Measurements from ENCODE around the gene GBX2. TPM values are rescaled to one million over a fixed set of nuclear protein-coding genes. Genes with fewer than 3 reads are reported as not detected.

GBX2 gene
- total RNA-seq, 4 donors from 2014 or later: not detected

- Histone ChIP-seq H3K4me3 (no peak overlapping the region), H3K4me1 (peaks cover 0 to 4% of the 10 kb centered on the region in 2 donors), H3K27ac (no peak overlapping the region), H3K27me3 (peaks cover 39 to 95% of the 10 kb centered on the region in 2 donors), H3K9me3 (no peaks in the 10 kb centered on the region), H3K36me3 (no peaks in the 10 kb centered on the region)
- DNase-seq: no peak
- TF ChIP-seq POLR2A (IDR thresholded peaks at IDR 0.05): no peak
- no peak for TF ChIP-seq CTCF (IDR thresholded peaks at IDR 0.05)
- intact Hi-C loops (cut with DNase I; ENCODE audit: low total_unique reads): loop anchor here (10.0 kb wide), 1 partner anchor 401 kb away; no protein-coding TSS in a partner anchor
Observed at GRCh38 chr2:236175548-236176150, 7.5 kb upstream of the GBX2 start.

GRCh38 chr2:236173729-236174607 lies 5.8 kb upstream of the GBX2 start:
- H3K27ac ChIP-seq: no peak overlapping the region
- intact Hi-C loops (cut with DNase I; ENCODE audit: low total_unique reads): loop anchor here (10.0 kb wide), 1 partner anchor 399 kb away; no protein-coding TSS in a partner anchor
- no peaks in the 10 kb centered on the region for H3K36me3 ChIP-seq
- H3K4me3 ChIP-seq: no peak overlapping the region
- no peaks in the 10 kb centered on the region for H3K9me3 ChIP-seq
- peaks cover 0 to 4% of the 10 kb centered on the region in 2 donors for H3K4me1 ChIP-seq
- DNase-seq: no peak
- peaks cover 35 to 95% of the 10 kb centered on the region in 2 donors for H3K27me3 ChIP-seq
- TF ChIP-seq CTCF (IDR thresholded peaks at IDR 0.05) (no peak), POLR2A (IDR thresholded peaks at IDR 0.05) (no peak)

GRCh38 chr2:236173036-236173728 lies 5.0 kb upstream of the GBX2 start:
- Histone ChIP-seq H3K4me1 (peaks cover 0 to 5% of the 10 kb centered on the region in 2 donors), H3K27me3 (peaks cover 36 to 93% of the 10 kb centered on the region in 2 donors), H3K9me3 (no peaks in the 10 kb centered on the region), H3K36me3 (no peaks in the 10 kb centered on the region), H3K27ac (no peak overlapping the region), H3K4me3 (no peak overlapping the region)
- TF ChIP-seq POLR2A (IDR thresholded peaks at IDR 0.05): no peak
- TF ChIP-seq CTCF (IDR thresholded peaks at IDR 0.05): no peak
- no peak for DNase-seq
- intact Hi-C loops (cut with DNase I; ENCODE audit: low total_unique reads): loop anchor here (10.0 kb wide), 1 partner anchor 398 kb away; no protein-coding TSS in a partner anchor

GRCh38 chr2:236172255-236173035 lies 4.3 kb upstream of the GBX2 start:
- TF ChIP-seq CTCF (IDR thresholded peaks at IDR 0.05) (no peak), POLR2A (IDR thresholded peaks at IDR 0.05) (no peak)
- Histone ChIP-seq H3K4me3 (no peak overlapping the region), H3K36me3 (no peaks in the 10 kb centered on the region), H3K27ac (no peak overlapping the region), H3K27me3 (peaks cover 41 to 86% of the 10 kb centered on the region in 2 donors), H3K4me1 (peaks cover 0 to 12% of the 10 kb centered on the region in 2 donors), H3K9me3 (no peaks in the 10 kb centered on the region)
- intact Hi-C loops (cut with DNase I; ENCODE audit: low total_unique reads): loop anchor here (10.0 kb wide), 1 partner anchor 398 kb away; no protein-coding TSS in a partner anchor
- DNase-seq: no peak

Measured in uterus (tissue), 4 donors.